H1 (cell line): ENCODE data around the gene L1TD1. TPM values are rescaled to one million over a fixed set of nuclear protein-coding genes. Genes with fewer than 3 reads are reported as not detected.

ENCODE experiments used
- CTCF ChIA-PET: fragments of 300-600 bp; sonication (Branson Sonifier 250); formaldehyde crosslinking; loops from one replicate; lab custom pipeline; 2021; ENCODE audit not compliant: partially characterized antibody; lab: Charles Lee
- POLR2A ChIA-PET: fragments of 300-600 bp; sonication (Branson Sonifier 250); formaldehyde crosslinking; loops from one replicate; lab custom pipeline; 2021; ENCODE audit warnings: inconsistent platforms; ENCODE audit not compliant: partially characterized antibody; lab: Charles Lee
- DNase-seq, 2 experiments: peaks; one replicate each; pipeline versions ENCODE4 v3.0.0 to v3.0.0-alpha.2; 2010 to 2022; ENCODE audit warnings: low spot score in 2 of 2, low read depth in 1 of 2, mixed read lengths in 1 of 2
- FAIRE-seq: peaks from 2 replicates; lab custom pipeline; 2011; peaks lifted over from hg19 to GRCh38; lab: Jason Lieb, UNC
- H2AFZ ChIP-seq: 2 replicates; pipeline ENCODE4 v1.8.1; 2012; ENCODE audit warnings: low read length, inconsistent platforms
- H2AK5ac ChIP-seq: 2 replicates; pipeline ENCODE4 v1.6.1; 2013; ENCODE audit warnings: low read depth, low read length
- H2BK120ac ChIP-seq: replicated peaks from 2 replicates; pipeline ENCODE3; 2013; ENCODE audit warnings: low read depth, low read length, inconsistent platforms
- H2BK12ac ChIP-seq: 2 replicates; pipeline ENCODE4 v1.6.1; 2013; ENCODE audit warnings: low read depth, low read length
- H2BK15ac ChIP-seq: 2 replicates; pipeline ENCODE4 v1.6.1; 2013; ENCODE audit warnings: low read length
- H2BK20ac ChIP-seq: 2 replicates; pipeline ENCODE4 v1.6.1; 2013; ENCODE audit warnings: low read length
- H2BK5ac ChIP-seq: 2 replicates; pipeline ENCODE4 v1.6.1; 2013; ENCODE audit warnings: low read depth, low read length
- H3K14ac ChIP-seq: 2 replicates; pipeline ENCODE4 v1.6.1; 2013; ENCODE audit warnings: inconsistent platforms; ENCODE audit not compliant: insufficient read length
- H3K18ac ChIP-seq: 2 replicates; pipeline ENCODE4 v1.6.1; 2013; ENCODE audit warnings: low read length; ENCODE audit errors: extremely low read depth
- H3K23ac ChIP-seq: 2 replicates; pipeline ENCODE4 v1.6.1; 2013; ENCODE audit warnings: inconsistent platforms; ENCODE audit not compliant: insufficient read length
- H3K23me2 ChIP-seq: 2 replicates; pipeline ENCODE4 v1.6.1; 2013; ENCODE audit warnings: low read depth, low read length
- H3K27ac ChIP-seq: 2 replicates; pipeline ENCODE4 v1.6.1; 2011; ENCODE audit warnings: low read depth, low read length, inconsistent platforms
- H3K27me3 ChIP-seq, 4 experiments: replicated peaks in 1 of 4; 1 replicate in 1 of 4; 2 replicates in 3 of 4; pipeline versions ENCODE4 v1.6.1 to v1.8.1; 2011 to 2013; ENCODE audit warnings: low read length in 3 of 4, mild to moderate bottlenecking in 3 of 4, inconsistent platforms in 2 of 4, mixed read lengths in 2 of 4, moderate library complexity in 1 of 4; ENCODE audit not compliant: control insufficient read depth in 3 of 4, insufficient read depth in 3 of 4; ENCODE audit errors: extremely low read depth in 1 of 4
- H3K36me3 ChIP-seq, 4 experiments: 2 replicates each; pipeline versions ENCODE4 v1.6.1 to v1.8.1; 2011 to 2013; ENCODE audit warnings: mild to moderate bottlenecking in 4 of 4, low read length in 3 of 4, moderate library complexity in 2 of 4, control low read depth in 1 of 4, inconsistent platforms in 1 of 4; ENCODE audit not compliant: insufficient read depth in 4 of 4, control insufficient read depth in 2 of 4
- H3K4ac ChIP-seq: replicated peaks from 2 replicates; pipeline ENCODE3; 2013; ENCODE audit warnings: low read length, low read depth, mixed read lengths, inconsistent platforms; ENCODE audit not compliant: insufficient read length
- H3K4me1 ChIP-seq, 4 experiments: replicated peaks in 1 of 4; 1 replicate in 1 of 4; 2 replicates in 3 of 4; pipeline versions ENCODE4 v1.6.1 to v1.8.1; 2011 to 2013; ENCODE audit warnings: low read length in 3 of 4, inconsistent platforms in 2 of 4, mixed read lengths in 1 of 4; ENCODE audit not compliant: insufficient read depth in 4 of 4, control insufficient read depth in 3 of 4
- H3K4me2 ChIP-seq, 2 experiments: 2 replicates each; pipeline versions ENCODE4 v1.6.1 to v1.8.1; 2011 to 2013; ENCODE audit warnings: low read depth in 2 of 2, low read length in 2 of 2, control low read depth in 1 of 2, inconsistent platforms in 1 of 2, mild to moderate bottlenecking in 1 of 2; ENCODE audit not compliant: insufficient read depth in 1 of 2
- H3K4me3 ChIP-seq, 4 experiments: fragments of 200-600, 300-600 bp in 1 of 4; sonication (generic), shearing (Covaris generic), sonication (Bioruptor Twin) in 1 of 4; 2 replicates each; pipeline versions ENCODE4 v1.5.1 to v1.8.1; 2011 to 2016; ENCODE audit warnings: low read length in 4 of 4, low read depth in 3 of 4, control low read depth in 2 of 4, inconsistent platforms in 2 of 4, mild to moderate bottlenecking in 2 of 4, mixed read lengths in 1 of 4, moderate library complexity in 1 of 4; ENCODE audit not compliant: insufficient read depth in 2 of 4; ENCODE audit errors: extremely low read depth in 1 of 4
- H3K56ac ChIP-seq: replicated peaks from 2 replicates; pipeline ENCODE3; 2013; ENCODE audit warnings: low read depth, mild to moderate bottlenecking, mixed read lengths, low read length, inconsistent platforms; ENCODE audit not compliant: insufficient read length
- H3K79me1 ChIP-seq: 2 replicates; pipeline ENCODE4 v1.6.1; 2013; ENCODE audit warnings: low read depth, low read length, control low read depth
- H3K79me2 ChIP-seq, 2 experiments: 2 replicates each; pipeline versions ENCODE4 v1.6.1 to v1.8.1; 2012 to 2013; ENCODE audit warnings: low read length in 2 of 2, mild to moderate bottlenecking in 2 of 2, inconsistent platforms in 1 of 2; ENCODE audit not compliant: insufficient read depth in 2 of 2, control insufficient read depth in 1 of 2
- H3K9ac ChIP-seq, 4 experiments: replicated peaks in 1 of 4; 1 replicate in 1 of 4; 2 replicates in 3 of 4; pipeline versions ENCODE4 v1.6.1 to v1.8.1; 2011 to 2013; ENCODE audit warnings: low read depth in 3 of 4, low read length in 3 of 4, control low read depth in 2 of 4, mild to moderate bottlenecking in 2 of 4, moderate library complexity in 2 of 4, inconsistent platforms in 1 of 4; ENCODE audit errors: extremely low read depth in 1 of 4
- H3K9me3 ChIP-seq, 2 experiments: 2 replicates each; pipeline versions ENCODE4 v1.6.1 to v1.8.1; 2012 to 2013; ENCODE audit warnings: mild to moderate bottlenecking in 2 of 2, moderate library complexity in 2 of 2, control low read depth in 1 of 2, inconsistent platforms in 1 of 2, low read depth in 1 of 2, low read length in 1 of 2, mixed read lengths in 1 of 2; ENCODE audit not compliant: insufficient read depth in 2 of 2
- H4K20me1 ChIP-seq, 2 experiments: replicated peaks in 1 of 2; 2 replicates each; pipeline versions ENCODE3 to v1.8.1; 2011 to 2013; ENCODE audit warnings: inconsistent platforms in 2 of 2, low read length in 2 of 2, mild to moderate bottlenecking in 1 of 2; ENCODE audit not compliant: insufficient read depth in 2 of 2, control insufficient read depth in 1 of 2
- H4K5ac ChIP-seq: 2 replicates; pipeline ENCODE4 v1.6.1; 2013; ENCODE audit warnings: low read length, low read depth, mixed read lengths, inconsistent platforms; ENCODE audit not compliant: insufficient read length
- H4K8ac ChIP-seq: 2 replicates; pipeline ENCODE4 v1.8.0; 2013; ENCODE audit warnings: mild to moderate bottlenecking, moderate library complexity, low read length, inconsistent platforms; ENCODE audit not compliant: insufficient read depth; ENCODE audit errors: extremely low read depth
- H4K91ac ChIP-seq: replicated peaks from 2 replicates; pipeline ENCODE3; 2013; ENCODE audit warnings: low read length, mixed read lengths, inconsistent platforms; ENCODE audit not compliant: insufficient read length
- CHD2 ChIP-seq: IDR thresholded peaks from 2 replicates; pipeline ENCODE4 v1.6.1; 2012; ENCODE audit warnings: low read length, improper control_type of control experiment
- EP300 ChIP-seq, 2 experiments: IDR thresholded peaks; 1 replicate in 1 of 2; 2 replicates in 1 of 2; pipeline ENCODE4 v1.6.1; 2011 to 2012; ENCODE audit warnings: low read depth in 2 of 2, low read length in 2 of 2, mild to moderate bottlenecking in 2 of 2, borderline replicate concordance in 1 of 2, inconsistent platforms in 1 of 2, moderate library complexity in 1 of 2
- GABPA ChIP-seq: IDR thresholded peaks from 2 replicates; pipeline ENCODE4 v1.6.1; 2011; ENCODE audit warnings: mild to moderate bottlenecking, low read length, moderate library complexity, borderline replicate concordance; ENCODE audit not compliant: insufficient read depth
- KDM4A ChIP-seq: IDR thresholded peaks from one replicate; pipeline ENCODE4 v1.7.1; 2012; ENCODE audit warnings: low read depth, mild to moderate bottlenecking, moderate library complexity, low read length, inconsistent platforms; ENCODE audit not compliant: severe bottlenecking
- KDM5A ChIP-seq: fragments of 200-600 bp; IDR thresholded peaks from 2 replicates; pipeline ENCODE4 v1.7.1; 2012; ENCODE audit warnings: mild to moderate bottlenecking, low read length, inconsistent platforms, mixed read lengths
- MAFK ChIP-seq: IDR thresholded peaks from 2 replicates; pipeline ENCODE4 v1.6.1; 2012; ENCODE audit warnings: low read depth, mild to moderate bottlenecking, improper control_type of control experiment, low read length
- WGBS, 2 experiments: shearing (Covaris generic) in 1 of 2; methylation state at CpG; one replicate each; pipeline versions ENCODE4 v1.1.6 to v1.1.7; 2013 to 2015; ENCODE audit warnings: low lambda C conversion rate in 2 of 2, mixed read lengths in 2 of 2, inconsistent platforms in 1 of 2, low coverage in 1 of 2, missing lambda C conversion rate in 1 of 2; ENCODE audit not compliant: insufficient replicate concordance in 2 of 2, insufficient coverage in 1 of 2, insufficient read length in 1 of 2; ENCODE audit errors: extremely low coverage in 1 of 2, missing lambda C conversion rate in 1 of 2; 5-methylcytosine and 5-hydroxymethylcytosine counted together
- polyA plus RNA-seq, 7 experiments: library from polyadenylated mRNA; depleted of rRNA in 3 of 7; stranded (reverse) in 5 of 7; unstranded in 2 of 7; fragments of >200 nt in 5 of 7; fragments of 200-250 nt in 2 of 7; gene quantifications; 1 replicate in 5 of 7; 2 replicates in 1 of 7; 4 replicates in 1 of 7; pipeline versions ENCODE4 v1.2.1 to v1.2.3, GENCODE V29; 2011 to 2013; ENCODE audit warnings: missing spikeins in 2 of 7, mixed read lengths in 2 of 7
- total RNA-seq: library from RNA; stranded (reverse); fragmentation: NEBNext Ultra II Directional; extraction: Animal tissue kit (Norgen Biotek cat#: 25700); gene quantifications from 2 replicates; pipeline ENCODE4 v1.2.1, GENCODE V29; 2021

Gene L1TD1
- total and polyA plus RNA-seq, 2 of the 8 experiments (the other 6 are each of a cell fraction or from before 2014, with no cell fraction given), result 35.3 to 441 TPM

GRCh38 chr1:62247391-62248168 is 52.9 kb downstream of the L1TD1 start:
- H3K79me2 ChIP-seq, result no peaks in the 10 kb centered on the region
- no peak overlapping the region for H4K91ac ChIP-seq
- peaks cover 0 to 9% of the 10 kb centered on the region in 2 experiments; a peak in 1 of 4 replicates for H3K9me3 ChIP-seq
- no peak overlapping the region for H2AFZ ChIP-seq
- TF ChIP-seq GABPA (no peak), CHD2 (no peak), MAFK (no peak), EP300 (IDR thresholded peaks at IDR 0.05; ENCODE audit: borderline replicate concordance in 1 of 2, low read depth in 2 of 2, low read length in 2 of 2) (no peak), KDM4A (no peak), KDM5A (no peak)
- no peak overlapping the region for H3K4me2 ChIP-seq
- no peak overlapping the region for H2BK12ac ChIP-seq
- no peaks in the 10 kb centered on the region for H4K20me1 ChIP-seq
- FAIRE-seq (no peak), DNase-seq (no peak)
- no peaks in the 10 kb centered on the region; a peak in 1 of 7 replicates for H3K27me3 ChIP-seq
- no peak overlapping the region for H3K14ac ChIP-seq
- H4K8ac ChIP-seq, result no peak overlapping the region
- CTCF ChIA-PET, result interaction anchor here (0.9 to 3.0 kb wide), 3 partner anchors 16 to 104 kb away, joined by 4 to 11 read pairs (median 6); no protein-coding TSS in a partner anchor
- no peak overlapping the region for H2BK120ac ChIP-seq
- no peak overlapping the region for H2AK5ac ChIP-seq
- no peak overlapping the region for H4K5ac ChIP-seq
- peaks cover 0 to 6% (median 3%) of the 10 kb centered on the region in 4 experiments; a peak in 2 of 7 replicates for H3K4me1 ChIP-seq
- H2BK15ac ChIP-seq, result no peak overlapping the region
- H3K23me2 ChIP-seq, result no peaks in the 10 kb centered on the region
- POLR2A ChIA-PET, result interaction anchor here (0.8 to 1.4 kb wide), 4 partner anchors 9 to 36 kb away, joined by 3 to 4 read pairs (median 4); no protein-coding TSS in a partner anchor
- no peak overlapping the region for H3K56ac ChIP-seq
- H3K36me3 ChIP-seq, result no peaks in the 10 kb centered on the region; a peak in 1 of 8 replicates
- H2BK20ac ChIP-seq, result no peak overlapping the region
- H3K23ac ChIP-seq, result no peak overlapping the region
- no peak overlapping the region for H3K27ac ChIP-seq
- H2BK5ac ChIP-seq, result no peak overlapping the region
- no peak overlapping the region for H3K18ac ChIP-seq
- no peak overlapping the region for H3K4me3 ChIP-seq
- H3K9ac ChIP-seq, result no peak overlapping the region
- 82% methylated on average over 14 of the region's 14 CpGs; no CpG with 5 or more reads in 1 of the 2 experiments for WGBS, 2 experiments
- no peaks in the 10 kb centered on the region for H3K79me1 ChIP-seq
- H3K4ac ChIP-seq, result no peak overlapping the region
